Gastroesophageal sphincter (tissue), 3 donors: Measurements from ENCODE around the gene CLEC4A.
"Not testable (repeated sequence)": the region's sequence is repeated elsewhere in the genome, so short reads cannot be mapped to it uniquely, and the experiment has no call there.

ENCODE experiments used
- CTCF ChIP-seq, 4 experiments: fragments of 200-600 bp in 2 of 4; fragments of 450-650 bp in 2 of 4; sonication (generic) in 1 of 4; IDR thresholded peaks; one replicate each; pipeline ENCODE4 v1.5.1; 2017 to 2019; ENCODE audit warnings: antibody characterized with exemption in 4 of 4, mild to moderate bottlenecking in 2 of 4, moderate library complexity in 2 of 4
- EP300 ChIP-seq: sonication (generic); formaldehyde crosslinking; IDR thresholded peaks from one replicate; pipeline ENCODE4 v1.6.1; 2017; ENCODE audit warnings: antibody characterized with exemption, mild to moderate bottlenecking
- POLR2AphosphoS5 ChIP-seq: sonication (generic); formaldehyde crosslinking; IDR thresholded peaks from one replicate; pipeline ENCODE4 v1.6.1; 2017; ENCODE audit warnings: antibody characterized with exemption

- TF ChIP-seq CTCF (IDR thresholded peaks at IDR 0.05); POLR2AphosphoS5; EP300: not testable (repeated sequence)
Observed at GRCh38 chr12:8134398-8134930, 11.0 kb downstream of the CLEC4A start.
